GM10248 (cell line): Measurements from ENCODE around the gene ZFPL1.

Experiments
- CTCF ChIA-PET: fragments of 300-600 bp; sonication (Branson Sonifier 250); formaldehyde crosslinking; extraction: SDS; loops from one replicate; lab custom pipeline; 2021; ENCODE audit warnings: antibody characterized with exemption; lab: Yijun Ruan, JAX
- POLR2A ChIA-PET: fragments of 350-650 bp; sonication (Branson Sonifier 250); formaldehyde crosslinking; extraction: SDS; loops from one replicate; lab custom pipeline; 2020; ENCODE audit warnings: antibody characterized with exemption; lab: Yijun Ruan, JAX
- DNase-seq: peaks from one replicate; pipeline ENCODE4 v3.0.0; 2012; ENCODE audit errors: extremely low spot score
- TF ChIP-seq, protein P1 (sequence below): IDR thresholded peaks from 2 replicates; pipeline ENCODE4 v1.5.1; 2012; ENCODE audit warnings: mild to moderate bottlenecking, low read depth; ENCODE audit errors: extremely low read depth, missing control alignments, control extremely low read depth

The ZFPL1 gene

DNA sequence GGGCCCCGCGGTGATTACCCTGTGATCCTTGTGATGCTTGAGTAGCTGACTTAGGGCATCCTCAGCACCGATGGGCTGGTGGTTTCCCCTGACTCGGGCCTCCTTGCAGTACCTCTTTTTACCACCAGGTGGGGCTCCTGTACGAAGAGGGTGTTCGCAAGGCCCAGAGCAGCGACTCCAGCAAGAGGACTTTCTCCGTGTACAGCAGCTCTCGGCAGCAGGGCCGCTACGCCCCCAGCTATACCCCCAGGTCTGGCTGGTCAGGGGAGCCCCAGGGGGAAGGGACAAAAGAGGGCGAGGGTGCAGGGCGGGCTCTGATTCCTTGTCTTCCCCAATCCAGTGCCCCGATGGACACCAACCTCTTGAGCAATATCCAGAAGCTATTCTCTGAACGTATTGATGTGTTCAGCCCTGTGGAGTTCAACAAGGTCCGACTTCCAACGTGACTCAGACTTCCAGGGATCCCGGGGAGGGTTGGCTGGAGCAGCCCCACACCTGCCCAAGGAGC is 26.4 kb downstream of the ZFPL1 start:
- TF ChIP-seq, protein P1, sequence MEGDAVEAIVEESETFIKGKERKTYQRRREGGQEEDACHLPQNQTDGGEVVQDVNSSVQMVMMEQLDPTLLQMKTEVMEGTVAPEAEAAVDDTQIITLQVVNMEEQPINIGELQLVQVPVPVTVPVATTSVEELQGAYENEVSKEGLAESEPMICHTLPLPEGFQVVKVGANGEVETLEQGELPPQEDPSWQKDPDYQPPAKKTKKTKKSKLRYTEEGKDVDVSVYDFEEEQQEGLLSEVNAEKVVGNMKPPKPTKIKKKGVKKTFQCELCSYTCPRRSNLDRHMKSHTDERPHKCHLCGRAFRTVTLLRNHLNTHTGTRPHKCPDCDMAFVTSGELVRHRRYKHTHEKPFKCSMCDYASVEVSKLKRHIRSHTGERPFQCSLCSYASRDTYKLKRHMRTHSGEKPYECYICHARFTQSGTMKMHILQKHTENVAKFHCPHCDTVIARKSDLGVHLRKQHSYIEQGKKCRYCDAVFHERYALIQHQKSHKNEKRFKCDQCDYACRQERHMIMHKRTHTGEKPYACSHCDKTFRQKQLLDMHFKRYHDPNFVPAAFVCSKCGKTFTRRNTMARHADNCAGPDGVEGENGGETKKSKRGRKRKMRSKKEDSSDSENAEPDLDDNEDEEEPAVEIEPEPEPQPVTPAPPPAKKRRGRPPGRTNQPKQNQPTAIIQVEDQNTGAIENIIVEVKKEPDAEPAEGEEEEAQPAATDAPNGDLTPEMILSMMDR = peak; percentile 95
- ChIA-PET CTCF (interaction anchor here (0.6 to 7.5 kb wide), 40 partner anchors 11 to 325 kb away, joined by 3 to 165 read pairs (median 5); partner anchors contain the start of genes ARL2, CAPN1, CDC42BPG and CDC42EP2), POLR2A (interaction anchor here (0.5 to 4.0 kb wide), 5 partner anchors 11 to 314 kb away, joined by 3 to 14 read pairs (median 3); partner anchors contain the start of genes ARL2, FAU and MRPL49)
- DNase-seq = peak; percentile 90

DNA sequence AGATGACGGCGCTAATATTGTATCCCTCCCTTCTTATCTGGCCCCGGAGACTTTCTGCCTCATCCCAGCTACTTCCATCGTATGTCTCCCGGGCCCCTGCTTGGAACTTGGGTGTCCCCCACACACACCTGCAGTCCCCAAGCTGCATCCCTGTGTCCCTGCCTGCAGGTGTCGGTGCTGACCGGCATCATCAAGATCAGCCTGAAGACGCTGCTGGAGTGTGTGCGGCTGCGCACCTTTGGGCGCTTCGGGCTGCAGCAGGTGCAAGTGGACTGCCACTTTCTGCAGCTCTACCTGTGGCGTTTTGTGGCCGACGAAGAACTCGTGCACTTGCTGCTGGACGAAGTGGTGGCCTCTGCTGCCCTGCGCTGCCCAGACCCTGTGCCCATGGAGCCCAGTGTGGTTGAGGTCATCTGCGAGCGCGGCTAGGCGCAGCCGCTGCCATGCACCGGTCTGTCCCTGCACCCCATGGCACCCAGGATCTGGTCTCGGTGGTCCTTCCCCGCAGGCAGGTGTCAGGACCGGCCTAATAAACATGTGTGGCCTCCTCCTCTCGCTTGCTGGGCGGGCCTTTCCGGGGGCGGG is 27.2 kb downstream of the ZFPL1 start:
- TF ChIP-seq, protein P1 = no peak
- no peak for DNase-seq
- ChIA-PET POLR2A (interaction anchor here (0.6 to 4.0 kb wide), 6 partner anchors 11 to 1004 kb away, joined by 3 to 14 read pairs (median 3); partner anchors contain the start of genes FAU and MRPL49), CTCF (interaction anchor here (0.7 to 7.5 kb wide), 36 partner anchors 10 to 326 kb away, joined by 3 to 165 read pairs (median 7); partner anchors contain the start of genes ARL2, CAPN1, CDC42BPG and CDC42EP2)

DNA sequence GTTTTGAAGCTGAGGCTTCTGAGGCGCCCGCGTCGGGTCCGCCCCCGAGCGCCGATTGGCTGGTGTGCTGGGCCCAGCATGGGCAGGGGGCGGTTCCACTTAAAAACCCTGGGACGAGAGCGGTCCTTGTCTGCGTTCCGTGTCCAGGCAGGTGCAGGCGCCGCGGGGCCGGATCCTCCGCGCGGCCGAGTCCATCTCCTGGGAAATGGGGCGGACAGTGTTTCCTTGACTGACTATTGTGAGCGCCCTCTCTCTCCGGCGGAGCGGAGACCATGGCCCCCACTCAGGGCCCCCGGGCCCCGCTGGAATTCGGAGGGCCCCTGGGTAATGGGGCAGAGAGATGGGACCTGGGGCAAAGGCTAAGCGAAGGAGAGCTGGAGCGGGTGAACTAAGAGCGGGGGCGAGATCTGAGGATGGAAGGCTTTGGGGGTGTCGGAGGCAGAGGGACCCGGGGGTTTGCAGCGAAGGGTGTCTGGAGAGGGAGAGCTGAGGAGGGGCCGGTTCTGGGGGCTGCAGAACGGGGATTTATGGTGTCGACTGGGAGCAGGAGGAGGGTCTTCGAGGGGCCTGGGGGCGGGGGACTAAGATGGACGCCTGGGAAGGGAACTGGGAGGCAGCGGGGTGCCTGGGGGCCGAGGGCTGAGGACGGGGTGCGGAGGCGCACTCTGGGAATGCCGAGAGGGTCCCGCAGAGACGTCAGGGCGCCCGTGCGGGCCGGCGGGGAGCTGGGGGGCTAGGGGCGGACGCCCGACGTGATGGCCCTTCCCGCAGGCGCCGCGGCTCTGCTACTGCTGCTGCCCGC is 27.9 kb downstream of the ZFPL1 start, which contains the start of gene TM7SF2:
Gene TM7SF2 (plus strand): TSS at position 129 of the 802 bp plus-strand sequence. CDS start 144 bp downstream, at position 273.
- peak; percentile 98 for DNase-seq
- ChIA-PET POLR2A (interaction anchor here (0.7 to 4.0 kb wide), 5 partner anchors 10 to 23 kb away, joined by 3 to 14 read pairs (median 3); partner anchors contain the start of genes FAU and MRPL49), CTCF (interaction anchor here (1.0 to 7.5 kb wide), 34 partner anchors 9 to 327 kb away, joined by 3 to 165 read pairs (median 5); partner anchors contain the start of genes ARL2, CAPN1, CDC42BPG and CDC42EP2)
- TF ChIP-seq, protein P1 = no peak

DNA sequence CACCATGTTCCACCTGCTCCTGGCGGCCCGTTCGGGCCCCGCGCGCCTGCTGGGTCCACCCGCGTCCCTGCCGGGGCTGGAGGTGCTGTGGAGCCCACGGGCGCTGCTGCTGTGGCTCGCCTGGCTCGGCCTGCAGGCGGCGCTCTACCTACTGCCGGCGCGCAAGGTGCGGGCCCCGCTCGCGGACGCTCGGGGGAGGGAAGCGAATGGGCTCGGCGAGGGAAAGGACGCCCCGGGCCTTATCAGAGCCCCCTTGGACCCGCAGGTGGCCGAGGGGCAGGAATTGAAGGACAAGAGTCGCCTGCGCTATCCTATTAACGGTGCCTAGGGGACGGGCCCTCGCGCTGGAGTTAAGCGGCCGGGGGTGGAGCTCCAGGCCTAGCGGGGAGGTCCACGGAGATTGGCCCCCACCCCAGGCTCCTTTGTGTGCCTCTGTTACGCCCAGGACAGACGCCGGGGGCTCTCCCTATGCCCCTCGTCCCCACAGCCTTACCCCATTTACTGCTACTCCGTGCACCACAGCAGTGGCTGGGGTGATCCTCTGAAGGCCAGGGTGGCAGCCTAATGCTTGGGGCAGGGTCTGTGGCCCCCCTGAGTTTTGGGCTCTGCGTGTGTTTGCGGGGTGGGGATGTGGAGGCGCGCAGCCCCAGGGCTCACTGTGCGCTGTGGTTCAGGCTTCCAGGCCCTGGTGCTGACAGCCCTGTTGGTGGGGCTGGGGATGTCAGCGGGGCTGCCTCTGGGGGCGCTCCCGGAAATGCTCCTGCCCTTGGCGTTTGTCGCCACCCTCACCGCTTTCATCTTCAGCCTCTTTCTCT is 28.7 kb downstream of the ZFPL1 start:
- POLR2A ChIA-PET = interaction anchor here (0.9 to 4.0 kb wide), 4 partner anchors 9 to 22 kb away, joined by 3 to 14 read pairs (median 6); partner anchors contain the start of genes FAU and MRPL49
- peak; percentile 77 for DNase-seq
- TF ChIP-seq, protein P1 = peak; percentile 94
- CTCF ChIA-PET = interaction anchor here (0.6 to 7.5 kb wide), 25 partner anchors 8 to 328 kb away, joined by 3 to 165 read pairs (median 4); partner anchors contain the start of genes ARL2, CAPN1, CDC42EP2 and FAU

DNA sequence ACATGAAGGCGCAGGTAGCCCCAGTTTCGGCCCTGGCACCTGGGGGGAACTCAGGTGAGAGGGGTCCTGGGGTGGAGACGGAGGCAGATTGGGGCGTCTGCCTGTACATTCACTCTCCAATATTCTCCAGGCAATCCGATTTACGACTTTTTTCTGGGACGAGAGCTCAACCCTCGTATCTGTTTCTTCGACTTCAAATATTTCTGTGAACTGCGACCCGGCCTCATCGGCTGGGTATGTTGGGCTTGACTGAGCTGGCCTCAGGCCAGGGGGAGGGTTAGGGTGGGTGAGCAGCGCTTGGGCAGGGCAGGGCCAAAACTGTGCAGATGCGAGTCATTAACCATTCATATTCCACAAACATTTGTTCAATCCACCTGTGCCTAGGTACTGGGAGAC is 29.3 kb downstream of the ZFPL1 start:
- ChIA-PET CTCF (interaction anchor here (0.6 to 7.5 kb wide), 21 partner anchors 8 to 265 kb away, joined by 3 to 165 read pairs (median 4); partner anchors contain the start of genes ARL2, CAPN1, CDC42EP2 and FAU), POLR2A (interaction anchor here (1.6 to 4.0 kb wide), 2 partner anchors 9 to 14 kb away, joined by 10 to 14 read pairs; partner anchors contain the start of genes FAU and MRPL49)
- no peak for DNase-seq
- TF ChIP-seq, protein P1 = no peak
